NCI-H128 (cell line): ENCODE results near the gene RAC3.

ENCODE experiments used
- DNase-seq: peaks from one replicate; lab custom pipeline; 2025; ENCODE audit not compliant: unreplicated experiment; lab: John Stamatoyannopoulos, UW

The RAC3 gene

GRCh38 chr17:82031303-82031884 lies at the start of gene RAC3:
Gene RAC3, plus strand, starts transcription at chr17:82031678. Its CDS starts 84 bp downstream, at chr17:82031762.
- DNase-seq, result no peak

DNA sequence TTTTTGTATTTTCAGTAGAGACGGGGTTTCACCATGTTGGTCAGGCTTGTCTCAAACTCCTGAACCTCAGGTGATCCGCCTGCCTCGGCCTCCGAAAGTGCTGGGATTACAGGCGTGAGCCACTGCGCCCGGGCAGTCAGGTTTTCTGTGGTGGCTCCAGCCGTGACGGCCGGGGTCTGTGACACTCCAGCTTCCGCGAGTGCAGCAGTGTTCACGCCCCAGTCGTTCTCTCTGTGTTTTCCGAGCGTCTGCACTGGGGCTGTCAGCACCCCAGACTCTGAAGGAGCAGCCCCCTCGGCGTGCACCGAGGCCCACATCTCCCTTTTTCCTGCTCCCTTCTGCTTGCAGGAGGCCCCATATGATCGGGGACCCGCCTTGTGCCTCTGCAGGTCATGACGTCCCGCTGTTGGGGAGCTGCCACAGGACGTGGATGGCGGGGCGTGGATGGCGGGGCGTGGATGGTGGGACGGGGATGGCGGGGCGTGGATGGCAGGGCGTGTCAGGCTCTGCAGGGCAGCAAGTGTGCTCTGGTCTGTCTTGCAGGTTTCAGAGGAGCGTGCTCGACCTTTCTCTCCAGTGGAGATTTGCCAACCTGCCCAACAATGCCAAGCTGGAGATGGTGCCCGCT lies 48.4 kb upstream of the RAC3 start:
- DNase-seq, result no peak

DNA sequence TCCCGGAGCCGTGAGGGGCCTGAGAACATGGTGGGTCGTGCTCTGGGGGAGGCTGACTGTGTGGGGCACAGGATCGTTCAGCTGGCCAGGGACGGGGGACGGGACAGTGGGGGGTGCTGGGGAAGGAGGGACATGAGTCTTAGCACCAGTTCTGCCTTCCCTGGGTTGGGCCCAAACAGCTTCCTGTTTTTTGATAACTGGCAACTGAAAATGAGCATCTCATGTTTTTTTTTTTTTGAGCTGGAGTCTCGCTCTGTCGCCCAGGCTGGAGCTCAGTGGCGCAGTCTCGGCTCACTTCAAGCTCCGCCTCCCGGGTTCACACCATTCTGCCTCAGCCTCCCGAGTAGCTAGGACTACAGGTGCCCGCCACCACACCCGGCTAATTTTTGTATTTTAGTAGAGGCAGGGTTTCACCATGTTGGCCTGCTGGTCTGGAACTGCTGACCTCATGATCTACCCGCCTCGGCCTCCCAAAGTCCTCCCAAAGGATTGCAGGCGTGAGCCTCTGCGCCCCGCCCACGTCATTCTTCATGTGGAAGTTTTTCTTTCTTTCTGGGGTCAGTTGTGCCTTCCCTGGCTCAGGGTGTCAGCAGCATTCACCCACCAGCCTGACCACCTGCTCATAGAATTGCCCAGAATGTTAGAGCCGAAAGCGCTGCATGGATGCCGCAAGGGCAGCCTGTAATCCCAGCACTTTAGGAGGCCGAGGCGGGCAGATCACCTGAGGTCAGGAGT lies 47.7 kb upstream of the RAC3 start:
- DNase-seq, result no peak

DNA sequence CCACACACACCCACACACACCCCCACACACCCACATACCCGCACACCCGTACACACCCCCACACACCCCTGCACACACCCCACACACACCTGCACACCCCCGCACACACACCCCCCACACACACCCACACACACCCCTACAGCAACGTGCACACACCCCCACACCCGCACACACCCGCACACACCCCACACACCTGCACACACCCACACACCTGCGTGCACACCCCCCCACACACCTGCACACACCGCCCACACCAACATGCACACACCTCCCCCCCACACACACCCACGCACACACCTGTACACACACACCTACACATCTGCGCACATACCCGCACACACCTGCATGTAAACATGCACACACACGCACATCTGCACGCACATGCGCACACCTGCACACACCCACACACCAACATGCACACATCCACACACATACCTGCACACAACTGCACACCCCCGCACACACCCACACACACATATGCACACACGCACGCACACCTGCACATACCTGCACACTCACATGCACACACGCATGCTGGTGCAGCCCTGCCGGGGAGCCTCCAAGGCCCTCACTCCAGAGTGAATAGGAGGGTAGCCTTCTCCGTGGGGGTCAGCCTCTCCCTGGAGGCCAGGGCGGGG lies 46.6 kb upstream of the RAC3 start:
- no peak for DNase-seq

DNA sequence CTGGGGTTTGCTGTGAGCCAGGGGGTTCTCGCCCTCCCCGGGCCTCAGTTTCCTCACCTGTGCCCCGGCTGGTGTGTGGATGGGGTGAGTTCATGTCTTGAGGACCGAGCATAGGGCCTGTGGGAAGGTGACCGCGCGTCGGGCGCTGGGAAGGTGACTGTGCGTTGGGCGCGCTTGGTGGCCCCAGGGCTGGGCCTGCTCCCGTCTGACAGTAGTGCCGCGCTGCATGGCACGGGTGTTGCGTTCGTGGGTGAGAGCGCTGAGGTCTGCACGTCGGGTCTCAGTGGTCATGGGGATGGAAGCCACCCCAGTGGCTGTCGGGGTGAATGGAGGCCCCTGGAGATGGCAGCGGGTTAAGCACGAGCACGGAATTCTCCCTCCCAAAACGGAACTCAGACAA lies 44.9 kb upstream of the RAC3 start:
- DNase-seq, result no peak

DNA sequence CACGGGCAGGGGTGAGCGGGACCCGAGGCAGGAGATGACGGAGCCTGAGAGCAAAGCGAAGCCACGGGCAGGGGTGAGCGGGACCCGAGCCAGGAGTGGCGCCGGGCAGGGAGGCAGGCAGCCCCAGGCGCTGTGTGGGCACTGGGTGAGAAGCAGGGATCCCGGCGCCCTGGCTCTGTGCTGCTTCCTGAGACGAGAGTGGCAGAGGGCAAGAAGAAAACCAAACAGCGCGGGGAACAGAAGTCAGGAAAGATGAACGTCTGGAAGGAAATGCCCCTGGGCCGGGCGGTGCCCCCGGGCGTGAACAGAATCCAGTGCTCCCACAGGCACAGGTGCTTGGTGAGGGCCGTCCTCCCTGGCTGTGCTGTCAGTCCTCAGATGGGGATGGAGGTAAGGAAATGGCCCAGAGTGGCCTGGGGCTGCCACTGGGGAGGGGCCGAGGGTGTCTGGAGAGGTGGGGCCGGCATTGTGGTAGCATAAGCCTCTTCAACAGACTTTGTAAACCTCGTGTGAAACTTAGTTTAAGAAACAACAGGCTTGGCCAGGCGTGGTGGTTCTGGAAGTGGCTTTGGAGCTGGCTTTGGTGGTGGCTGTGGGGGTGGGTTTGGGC lies 44.2 kb upstream of the RAC3 start:
- DNase-seq, result no peak

DNA sequence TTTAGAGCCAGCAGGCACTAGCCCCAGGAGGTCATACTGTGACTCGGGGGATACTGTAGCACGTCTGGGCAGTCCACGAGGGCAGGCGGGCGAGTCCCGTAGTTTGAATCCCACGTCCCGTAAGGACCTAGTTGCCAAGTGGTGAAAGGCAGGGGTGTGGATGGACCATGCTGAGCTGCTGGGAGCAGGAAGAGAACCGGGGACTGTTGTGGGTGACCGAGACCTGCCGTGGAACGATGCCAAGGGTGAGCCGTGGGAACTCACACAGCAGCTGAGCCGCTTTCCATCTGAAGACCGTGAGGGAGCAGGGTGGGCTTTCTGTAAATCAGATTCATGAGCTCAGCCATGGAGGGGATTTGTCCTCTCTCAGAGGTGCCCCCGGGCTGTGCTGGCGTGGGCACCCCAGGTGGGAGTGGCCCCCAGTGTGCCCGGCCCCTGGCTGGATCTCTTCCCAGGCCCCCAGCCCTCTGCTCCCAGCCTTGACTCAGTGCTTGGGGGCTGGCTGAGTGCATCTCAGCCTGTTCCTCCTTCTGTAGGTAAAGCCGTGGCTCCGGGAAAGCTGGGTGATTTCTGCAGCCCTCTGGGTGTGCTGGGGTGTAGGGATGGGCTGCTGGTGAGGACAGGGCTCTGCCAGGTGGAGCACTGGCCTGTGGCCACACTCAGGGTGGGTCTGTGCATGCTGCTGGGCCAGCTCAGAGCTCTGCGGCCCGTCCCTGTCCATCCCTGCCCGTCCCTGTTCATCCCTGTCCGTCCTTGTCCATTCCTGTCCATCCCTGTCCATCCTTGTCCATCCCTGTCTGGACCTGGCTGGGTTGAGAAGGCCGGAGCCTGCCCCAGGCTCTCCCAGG lies 40.4 kb upstream of the RAC3 start:
- no peak for DNase-seq

DNA sequence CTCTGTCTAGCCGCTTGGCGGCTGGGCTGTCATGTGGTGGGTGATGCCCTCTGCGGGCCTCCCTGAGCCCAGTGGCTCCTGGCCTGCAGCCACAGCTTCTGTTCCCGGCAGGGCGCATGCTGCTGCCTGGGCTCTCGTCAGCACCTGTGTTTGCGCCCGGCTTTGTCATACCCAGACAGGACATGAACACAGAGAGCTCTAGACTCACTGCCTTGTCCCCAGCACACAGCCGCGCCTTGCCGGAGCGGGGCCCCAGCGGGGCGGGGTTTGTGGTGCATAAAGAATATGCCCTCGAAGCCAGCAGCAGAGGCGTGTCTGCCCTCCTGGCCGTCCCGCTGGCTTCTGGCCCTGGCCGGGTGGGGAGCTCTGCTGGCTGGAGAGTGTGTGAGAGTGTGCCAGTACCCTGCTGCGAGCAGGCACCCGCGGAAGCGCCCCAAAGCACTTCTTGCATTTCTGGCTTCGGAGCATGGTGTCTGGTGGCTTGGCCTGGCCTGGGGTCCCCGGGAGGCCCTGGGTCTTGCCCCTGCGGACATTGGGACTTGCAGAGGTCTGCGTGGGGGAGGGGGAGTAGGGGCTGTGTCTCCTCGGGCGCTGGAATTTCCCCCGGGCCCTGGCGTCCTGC lies 39.7 kb upstream of the RAC3 start:
- no peak for DNase-seq

GRCh38 chr17:81992306-81993102 lies 39.0 kb upstream of the RAC3 start:
- DNase-seq, result no peak

GRCh38 chr17:81993729-81994592 lies 37.5 kb upstream of the RAC3 start:
- no peak for DNase-seq

GRCh38 chr17:81994593-81995462 lies 36.6 kb upstream of the RAC3 start:
- no peak for DNase-seq

- no peak for DNase-seq
Observed at GRCh38 chr17:81995463-81996231, 35.8 kb upstream of the RAC3 start.

- no peak for DNase-seq
Observed at GRCh38 chr17:81996232-81996756, 35.2 kb upstream of the RAC3 start.

DNA sequence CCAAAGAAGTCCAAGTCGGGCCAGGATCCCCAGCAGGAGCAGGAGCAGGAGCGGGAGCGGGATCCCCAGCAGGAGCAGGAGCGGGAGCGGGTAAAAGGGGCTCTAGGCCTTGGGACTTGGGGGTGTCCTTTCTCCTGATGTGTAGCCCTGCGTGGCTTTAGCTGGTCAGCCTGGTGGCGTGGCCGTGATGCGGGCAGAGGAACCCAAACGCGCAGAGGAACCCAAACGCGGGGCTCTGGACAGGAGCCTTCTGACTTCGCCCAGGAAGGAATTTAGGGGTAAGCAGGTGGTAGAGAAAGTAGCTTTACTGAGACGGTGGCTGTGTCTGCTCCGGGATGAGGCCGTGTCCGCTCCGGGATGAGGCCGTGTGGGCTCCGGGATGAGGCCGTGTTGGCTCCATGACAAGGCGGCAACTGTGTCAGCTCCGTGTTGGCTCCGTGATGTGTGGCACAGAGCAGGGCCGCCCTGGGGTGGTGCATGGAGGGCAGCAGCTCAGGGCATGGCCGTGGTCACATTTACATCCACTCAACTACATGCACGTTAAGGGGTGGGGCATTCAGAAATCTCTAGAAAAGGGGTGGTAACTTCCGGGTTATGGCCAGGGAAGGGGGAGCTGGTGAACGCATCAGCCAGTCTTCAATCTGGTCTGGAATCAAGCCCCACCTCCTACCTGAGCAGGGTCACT lies 34.6 kb upstream of the RAC3 start:
- DNase-seq, result no peak

DNA sequence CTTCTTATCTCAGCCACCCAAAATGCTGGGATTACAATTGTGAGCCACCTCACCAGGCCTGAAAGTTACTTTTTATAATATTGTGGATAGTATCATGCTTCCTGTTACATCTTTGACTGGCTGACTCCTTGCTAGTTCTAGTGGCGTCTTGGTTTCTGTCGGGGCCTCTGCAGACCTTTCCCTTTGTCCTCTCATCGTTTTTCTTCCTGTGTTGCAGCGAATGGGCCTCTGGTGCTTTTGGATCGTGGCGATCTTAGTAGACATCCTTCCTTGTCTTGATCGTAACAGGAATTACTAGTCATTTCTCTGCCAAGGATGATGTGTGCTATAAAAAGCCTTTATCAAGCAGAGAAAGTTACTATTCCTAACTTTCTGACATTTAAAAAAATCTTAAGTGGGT lies 33.3 kb upstream of the RAC3 start:
- DNase-seq, result no peak
